Stimulated activated memory B cell treated with anti-CD40 and anti-IgM and Interleukin-4, amounts not matched to agents 10 μg/mL and 1 μg/mL and 100 μg/mL, for 72 hours (primary cell): Measurements from ENCODE around the gene BLOC1S1.

Experiments
- ATAC-seq: fragments of 150-1000 bp; cut with Tn5 transposase; 2 replicates; pipeline ENCODE4 v1.10.0; 2021
- H3K27ac Mint-ChIP-seq: one replicate; pipeline ENCODE4 v1.8.0; 2022; ENCODE audit warnings: mild to moderate bottlenecking, mixed read lengths
- H3K27me3 Mint-ChIP-seq: one replicate; pipeline ENCODE4 v1.8.0; 2022; ENCODE audit warnings: mixed read lengths
- H3K36me3 Mint-ChIP-seq: one replicate; pipeline ENCODE4 v1.8.0; 2022; ENCODE audit warnings: mixed read lengths
- H3K4me1 Mint-ChIP-seq: one replicate; pipeline ENCODE4 v1.8.0; 2022; ENCODE audit warnings: mixed read lengths
- H3K4me3 Mint-ChIP-seq: one replicate; pipeline ENCODE4 v1.8.0; 2022; ENCODE audit warnings: mild to moderate bottlenecking, moderate library complexity, mixed read lengths
- H3K9me3 Mint-ChIP-seq: one replicate; pipeline ENCODE4 v1.8.0; 2022; ENCODE audit warnings: mixed read lengths

Gene BLOC1S1

DNA sequence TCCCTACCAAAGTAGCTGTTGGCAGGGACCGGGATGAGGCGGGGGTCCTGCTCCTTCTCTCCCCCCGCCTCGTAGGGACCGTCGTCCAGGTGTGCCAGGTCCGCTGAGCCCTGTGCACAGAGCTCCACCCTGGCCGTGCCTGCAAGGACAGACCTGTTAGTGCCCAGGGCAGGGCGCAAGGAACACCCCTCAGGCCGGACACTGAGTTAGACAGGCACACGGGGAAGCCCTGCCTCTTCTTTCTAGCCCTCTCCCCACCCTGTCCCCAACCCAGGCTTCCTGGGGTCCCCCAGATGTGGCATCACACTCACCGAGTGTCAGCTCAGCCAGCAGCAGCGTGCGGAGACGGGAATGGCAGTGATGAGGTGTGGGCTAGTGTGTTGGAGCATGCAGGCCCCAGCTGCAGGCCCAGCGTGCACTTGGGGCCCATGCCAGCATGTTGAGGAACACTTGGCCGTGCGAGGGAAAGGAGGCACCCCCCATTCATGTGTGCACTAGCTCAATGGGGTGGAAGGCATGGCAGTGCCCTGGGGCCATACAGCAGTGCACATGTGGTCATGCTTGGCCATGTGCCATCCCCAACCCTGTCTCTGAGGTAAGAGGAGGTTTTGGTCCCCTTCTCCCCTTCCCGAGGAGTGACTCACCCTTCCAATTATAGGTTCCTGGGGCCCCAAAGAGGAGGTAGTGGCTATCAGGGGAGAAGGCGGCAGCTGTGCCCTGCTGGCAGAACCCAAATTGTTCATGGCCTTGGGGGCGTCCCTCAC is 15.4 kb upstream of the BLOC1S1 start:
- Mint-ChIP-seq H3K9me3 (no peaks in the 10 kb centered on the region), H3K27me3 (no peaks in the 10 kb centered on the region), H3K4me1 (no peaks in the 10 kb centered on the region), H3K36me3 (no peaks in the 10 kb centered on the region), H3K4me3 (no peak overlapping the region), H3K27ac (no peak overlapping the region)
- peak; percentile 55 for ATAC-seq

DNA sequence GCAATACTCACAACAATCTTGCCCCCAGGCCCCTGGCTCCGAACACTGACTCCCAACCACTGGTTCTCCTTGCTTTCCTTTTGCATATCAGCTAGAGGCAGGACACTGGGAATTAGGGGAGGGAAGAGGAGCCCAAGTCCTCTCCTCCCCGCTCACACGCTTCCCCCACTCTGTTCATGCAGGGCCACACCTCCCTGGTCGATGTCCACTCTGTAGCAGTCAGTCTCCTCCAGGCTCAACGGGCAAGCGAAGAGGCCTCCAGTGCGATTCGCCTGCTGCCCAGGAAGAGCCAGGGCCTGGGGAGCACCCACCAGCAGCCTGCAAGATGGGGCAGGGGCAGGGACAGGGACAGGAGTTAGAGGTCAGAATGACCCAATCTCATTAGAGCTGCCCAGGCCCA is 13.0 kb upstream of the BLOC1S1 start:
- peaks cover 9% of the 10 kb centered on the region for H3K27me3 Mint-ChIP-seq
- no peaks in the 10 kb centered on the region for H3K9me3 Mint-ChIP-seq
- no peak for ATAC-seq
- no peak overlapping the region for H3K27ac Mint-ChIP-seq
- H3K4me3 Mint-ChIP-seq, result no peak overlapping the region
- no peaks in the 10 kb centered on the region for H3K36me3 Mint-ChIP-seq
- H3K4me1 Mint-ChIP-seq, result peaks cover 10% of the 10 kb centered on the region

DNA sequence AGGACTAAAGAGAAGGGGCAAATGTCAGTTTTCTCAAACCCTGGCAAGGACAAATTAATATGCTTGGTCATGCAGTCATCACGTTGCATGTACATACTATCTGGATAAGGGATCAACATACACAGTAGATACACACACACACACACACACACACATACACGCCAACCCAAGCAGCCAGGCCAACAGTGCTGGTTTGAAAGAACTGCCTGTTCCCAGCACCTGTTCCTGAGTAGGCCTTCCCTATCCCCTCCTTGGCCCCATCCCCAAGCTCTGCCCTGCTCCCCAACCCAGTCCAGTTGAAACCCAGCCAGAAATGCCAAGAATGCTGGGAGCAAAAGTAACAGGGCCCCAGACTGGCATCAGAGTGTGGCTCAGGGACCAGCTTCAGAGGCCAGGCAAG is 12.6 kb upstream of the BLOC1S1 start:
- no peak overlapping the region for H3K27ac Mint-ChIP-seq
- no peaks in the 10 kb centered on the region for H3K36me3 Mint-ChIP-seq
- no peak for ATAC-seq
- peaks cover 13% of the 10 kb centered on the region for H3K27me3 Mint-ChIP-seq
- H3K9me3 Mint-ChIP-seq, result no peaks in the 10 kb centered on the region
- H3K4me1 Mint-ChIP-seq, result peaks cover 14% of the 10 kb centered on the region
- H3K4me3 Mint-ChIP-seq, result no peak overlapping the region

DNA sequence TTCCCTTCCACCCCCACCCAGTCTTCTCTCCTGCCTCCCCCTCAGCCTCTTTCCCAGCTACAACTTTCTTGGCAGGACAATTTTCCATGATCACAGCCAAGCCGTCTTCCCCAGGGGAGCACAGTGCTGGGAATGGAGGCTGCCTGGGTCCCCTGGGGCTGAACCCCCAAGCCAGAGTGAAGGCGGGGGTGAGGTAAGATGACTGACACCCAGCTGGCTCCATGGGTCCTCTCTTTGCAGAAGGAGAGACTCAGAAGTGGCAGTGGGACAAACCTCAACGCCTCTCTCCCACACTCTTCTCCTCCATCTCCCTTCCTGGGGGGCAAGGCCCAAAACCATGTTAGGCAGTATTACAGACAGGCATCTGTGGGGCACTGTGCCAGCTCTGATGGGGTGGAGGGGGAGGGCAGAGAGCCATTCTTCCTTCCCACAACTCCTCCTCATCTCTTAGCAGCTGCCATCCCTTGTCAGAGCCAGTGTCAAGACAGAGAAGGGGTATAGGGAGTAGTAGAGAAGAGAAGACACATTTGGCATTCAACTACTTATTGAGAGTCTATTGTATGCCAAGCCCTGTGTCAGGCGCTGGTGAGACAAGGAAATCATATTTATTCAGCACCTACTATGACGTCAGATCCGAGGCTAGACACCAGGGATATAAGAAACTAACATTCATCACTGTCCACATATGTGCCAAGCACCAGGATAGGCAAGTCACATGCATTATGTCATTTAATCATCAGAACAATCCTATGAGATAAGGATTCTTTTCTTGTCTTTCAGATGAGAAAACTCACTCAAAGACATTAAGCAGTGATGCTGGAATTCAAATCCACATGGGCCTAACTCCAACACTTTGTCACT is 11.7 kb upstream of the BLOC1S1 start:
- Mint-ChIP-seq H3K36me3 (no peaks in the 10 kb centered on the region), H3K27me3 (peaks cover 18% of the 10 kb centered on the region), H3K27ac (no peak overlapping the region), H3K9me3 (no peaks in the 10 kb centered on the region), H3K4me1 (peaks cover 22% of the 10 kb centered on the region), H3K4me3 (no peak overlapping the region)
- ATAC-seq, result no peak

DNA sequence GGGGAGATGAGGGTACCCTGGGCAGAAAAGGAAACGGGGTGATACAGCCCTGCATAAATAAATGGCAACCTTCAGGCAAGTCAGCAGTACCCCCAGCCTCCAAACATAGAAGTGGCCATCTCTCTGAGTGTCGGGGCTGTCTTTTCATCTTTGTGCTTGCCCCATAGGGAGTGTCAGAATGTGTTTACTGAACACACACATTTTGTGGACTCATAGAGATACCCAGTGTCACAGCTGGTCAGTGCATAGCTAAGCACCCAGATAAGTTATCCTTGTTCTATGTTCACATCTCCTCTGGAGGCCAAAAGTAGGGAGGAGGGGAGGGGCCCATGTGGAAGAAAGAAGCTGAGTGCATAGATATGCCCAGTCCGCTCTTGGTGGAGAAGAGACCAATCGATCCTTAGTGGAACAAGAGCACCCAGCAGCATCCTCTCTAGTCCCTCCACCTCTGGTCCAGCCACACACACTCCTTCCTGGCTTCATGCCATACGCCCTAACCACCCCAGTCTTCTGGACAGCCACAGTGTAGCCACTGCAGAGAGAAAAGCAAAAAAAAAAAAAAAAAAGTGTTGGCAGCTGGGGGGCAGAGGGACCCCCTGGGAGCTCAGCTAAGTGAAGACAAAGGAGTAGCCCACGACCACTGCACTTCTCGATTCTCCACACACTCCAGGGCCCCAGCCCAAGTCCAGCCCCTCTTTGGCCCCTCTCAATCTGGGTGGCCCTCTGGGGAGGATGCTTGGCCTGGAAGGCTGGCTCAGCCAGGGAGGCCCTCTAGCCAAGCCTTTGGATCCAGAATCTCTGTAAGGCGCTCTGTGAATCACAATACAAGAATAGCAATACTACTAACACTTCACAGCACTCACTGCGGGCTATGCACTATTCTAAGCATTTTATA is 10.8 kb upstream of the BLOC1S1 start:
- Mint-ChIP-seq H3K36me3 (no peaks in the 10 kb centered on the region), H3K27me3 (peaks cover 25% of the 10 kb centered on the region), H3K9me3 (no peaks in the 10 kb centered on the region), H3K4me1 (peaks cover 25% of the 10 kb centered on the region), H3K4me3 (no peak overlapping the region), H3K27ac (no peak overlapping the region)
- no peak for ATAC-seq

DNA sequence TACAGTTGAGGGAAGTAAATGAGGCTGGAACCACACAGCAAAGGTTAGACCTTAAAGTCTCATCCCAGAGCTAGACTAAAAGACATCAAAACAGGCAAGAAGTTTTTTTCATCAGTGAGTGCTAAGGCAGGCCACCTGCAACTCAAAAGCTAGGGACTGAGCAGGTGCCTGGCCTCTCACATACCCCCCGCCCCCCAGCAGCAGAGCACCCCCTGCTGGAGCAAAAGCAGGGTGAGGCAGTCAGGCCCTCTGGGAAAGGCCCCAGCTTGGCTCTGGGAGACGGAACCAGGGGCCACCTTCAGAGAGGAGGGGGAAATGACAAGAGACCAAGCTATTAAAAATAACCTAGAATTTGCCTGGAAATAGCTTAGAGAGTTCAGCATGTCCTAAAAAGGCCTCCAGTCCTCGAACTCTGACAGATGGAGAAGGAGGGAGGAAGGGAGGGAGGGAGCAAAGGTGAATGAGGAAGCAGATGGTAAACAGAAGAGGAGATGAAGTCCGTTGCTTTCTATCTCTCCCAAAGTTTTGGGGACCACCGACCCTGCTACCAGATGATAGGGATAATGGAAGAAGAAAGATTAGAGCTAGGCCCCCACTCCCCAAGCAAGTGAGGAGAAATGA is 10.0 kb upstream of the BLOC1S1 start:
- no peak for ATAC-seq
- Mint-ChIP-seq H3K27ac (no peak overlapping the region), H3K9me3 (no peaks in the 10 kb centered on the region), H3K4me1 (peaks cover 25% of the 10 kb centered on the region), H3K36me3 (no peaks in the 10 kb centered on the region), H3K27me3 (peaks cover 25% of the 10 kb centered on the region), H3K4me3 (no peak overlapping the region)

DNA sequence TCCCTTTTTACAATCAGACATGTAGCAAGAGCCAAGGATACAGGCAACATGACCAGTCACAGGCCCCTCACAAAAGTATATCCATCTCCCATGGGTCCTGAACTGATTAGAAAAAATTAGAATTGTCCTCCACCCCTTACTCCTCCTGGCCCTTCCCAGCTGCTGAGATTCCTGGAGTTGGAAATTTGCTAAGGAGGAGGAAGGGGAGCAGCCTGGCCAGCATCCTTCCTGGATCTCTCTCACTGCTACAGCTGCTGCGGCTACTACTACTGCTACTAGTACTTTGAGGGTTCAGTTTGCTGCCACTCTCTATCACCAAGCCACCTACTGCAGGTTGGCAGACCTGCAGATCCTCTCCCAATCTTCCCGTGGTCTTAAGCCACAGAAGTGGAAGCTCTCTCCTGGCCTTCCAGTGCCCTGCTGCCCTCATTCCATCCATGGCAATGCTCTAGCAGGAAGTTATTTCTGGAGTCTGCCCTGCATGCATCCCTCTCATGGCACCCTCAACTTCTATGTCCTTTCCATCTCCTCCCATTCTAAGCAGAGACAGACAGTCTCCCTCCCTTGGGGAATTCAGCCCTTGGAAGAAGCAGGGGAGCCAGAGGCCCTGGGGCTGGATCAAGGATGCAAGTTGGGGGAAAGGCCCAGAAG is 9.2 kb upstream of the BLOC1S1 start:
- Mint-ChIP-seq H3K27ac (no peak overlapping the region), H3K4me1 (peaks cover 25% of the 10 kb centered on the region), H3K4me3 (peak overlapping the region; percentile 32), H3K9me3 (no peaks in the 10 kb centered on the region), H3K36me3 (no peaks in the 10 kb centered on the region), H3K27me3 (peaks cover 25% of the 10 kb centered on the region)
- no peak for ATAC-seq

DNA sequence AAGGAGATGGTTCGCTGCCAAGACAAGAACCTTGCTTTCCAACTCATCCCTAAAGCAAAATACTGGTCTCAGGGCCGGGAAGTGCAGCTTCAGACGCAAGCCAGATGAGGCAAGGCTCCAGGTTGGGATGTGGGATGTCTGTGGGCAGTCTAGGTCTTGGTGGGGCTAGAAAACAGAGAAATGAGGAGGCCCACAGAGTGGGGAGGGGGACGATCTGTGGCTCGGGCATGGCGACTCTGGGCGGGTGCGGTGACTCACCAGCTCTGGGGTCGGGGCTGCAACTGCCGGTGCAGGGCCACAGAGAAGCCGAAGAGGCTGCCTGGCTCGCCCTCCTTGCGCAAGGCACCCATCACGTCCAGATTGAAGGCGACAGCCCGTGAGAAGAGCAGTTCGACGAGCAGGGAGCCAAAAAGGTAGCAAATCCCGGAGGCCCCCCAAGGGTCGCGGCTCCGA is 8.6 kb upstream of the BLOC1S1 start:
- no peaks in the 10 kb centered on the region for H3K9me3 Mint-ChIP-seq
- no peak for ATAC-seq

DNA sequence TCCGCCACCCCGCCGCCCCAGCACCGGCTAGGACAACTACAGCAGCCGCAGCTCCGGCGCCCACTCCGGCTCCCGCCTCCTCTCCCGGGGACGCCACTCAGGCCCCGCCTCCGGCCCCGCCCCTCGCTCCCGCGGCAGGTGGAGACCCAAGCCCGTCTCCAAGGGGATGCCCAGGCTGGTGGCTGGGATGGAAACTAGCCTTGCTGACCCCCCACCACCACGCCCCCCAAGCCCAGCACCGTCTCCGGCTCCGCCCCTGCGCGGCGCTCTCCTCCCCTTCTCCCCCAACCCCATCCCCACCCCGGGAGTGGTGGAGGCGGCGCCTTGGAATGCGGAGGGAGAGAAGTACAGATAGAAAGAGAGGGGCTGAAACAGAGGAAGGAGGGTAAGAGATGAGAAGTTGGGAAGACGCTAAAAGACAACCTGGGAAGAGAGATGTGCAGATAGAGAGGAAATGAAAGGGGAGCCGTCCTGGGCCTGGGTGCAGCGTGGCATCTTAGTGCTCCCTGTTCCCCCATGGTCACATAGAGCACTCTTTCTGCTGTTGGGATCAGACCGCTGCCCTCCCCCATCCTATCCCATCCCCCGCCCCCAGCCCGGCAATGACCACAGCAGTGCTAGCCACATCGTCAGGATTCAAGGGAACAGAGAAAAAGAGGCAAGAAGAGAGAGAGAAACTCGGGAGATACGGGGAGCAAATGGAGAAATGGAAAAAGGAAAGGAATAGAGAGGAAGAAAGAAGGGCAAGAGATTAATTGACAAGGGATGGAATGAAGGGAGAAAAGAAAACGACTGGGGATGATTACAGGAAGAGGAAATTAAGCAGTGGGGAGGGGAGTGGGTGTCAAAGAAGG is 7.8 kb upstream of the BLOC1S1 start, which contains the start of gene ITGA7:
TSS of gene ITGA7 (minus strand) at position 64 of the 854 bp plus-strand sequence. CDS start 222 bp downstream, outside the sequence.
- peak within 1 kb of the TSS; percentile 3 for H3K27ac Mint-ChIP-seq
- ATAC-seq, result peak; percentile 80

More for the DNA sequence above, 8.6 kb upstream of the BLOC1S1 start:
- Mint-ChIP-seq H3K36me3 (no peaks in the 10 kb centered on the region), H3K27ac (no peak overlapping the region), H3K4me3 (peak overlapping the region; percentile 32), H3K4me1 (peaks cover 25% of the 10 kb centered on the region), H3K27me3 (peaks cover 25% of the 10 kb centered on the region)

DNA sequence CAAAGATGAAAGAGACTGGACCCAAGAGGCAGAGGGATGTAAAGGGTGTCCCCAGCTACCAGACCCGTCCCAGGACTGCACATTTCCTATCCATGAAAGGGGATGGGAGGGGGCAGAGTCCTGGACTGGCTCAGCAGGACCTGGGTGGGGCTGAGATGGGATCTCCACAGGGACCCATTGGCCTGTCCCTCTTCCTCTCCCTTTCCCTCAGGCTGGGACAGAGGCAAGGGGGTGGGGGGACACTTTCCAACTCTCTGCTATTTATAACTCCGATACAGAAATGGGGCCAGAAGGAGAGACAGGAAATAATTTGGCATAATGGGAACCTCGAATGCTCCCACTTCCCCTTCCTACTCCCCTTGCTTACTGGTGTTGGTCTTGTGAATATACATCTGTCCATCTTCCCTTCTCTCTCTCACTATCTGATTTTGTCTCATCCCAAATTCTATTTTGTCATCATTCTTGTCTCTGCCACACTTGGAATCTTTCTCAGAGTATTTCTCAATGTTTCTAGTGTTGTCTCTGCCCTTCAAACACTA is 7.1 kb upstream of the BLOC1S1 start:
- Mint-ChIP-seq H3K9me3 (no peaks in the 10 kb centered on the region), H3K4me1 (peaks cover 25% of the 10 kb centered on the region), H3K27ac (peak overlapping the region; percentile 3), H3K4me3 (peak overlapping the region; percentile 78), H3K27me3 (peaks cover 25% of the 10 kb centered on the region), H3K36me3 (no peaks in the 10 kb centered on the region)
- no peak for ATAC-seq

More for the DNA sequence above, 7.8 kb upstream of the BLOC1S1 start, which contains the start of gene ITGA7:
- H3K4me1 Mint-ChIP-seq, result peaks cover 25% of the 10 kb centered on the region
- H3K27me3 Mint-ChIP-seq, result peaks cover 25% of the 10 kb centered on the region
- H3K36me3 Mint-ChIP-seq, result no peaks in the 10 kb centered on the region
- H3K4me3 Mint-ChIP-seq, result peak within 1 kb of the TSS; percentile 78
- no peaks in the 10 kb centered on the region for H3K9me3 Mint-ChIP-seq

DNA sequence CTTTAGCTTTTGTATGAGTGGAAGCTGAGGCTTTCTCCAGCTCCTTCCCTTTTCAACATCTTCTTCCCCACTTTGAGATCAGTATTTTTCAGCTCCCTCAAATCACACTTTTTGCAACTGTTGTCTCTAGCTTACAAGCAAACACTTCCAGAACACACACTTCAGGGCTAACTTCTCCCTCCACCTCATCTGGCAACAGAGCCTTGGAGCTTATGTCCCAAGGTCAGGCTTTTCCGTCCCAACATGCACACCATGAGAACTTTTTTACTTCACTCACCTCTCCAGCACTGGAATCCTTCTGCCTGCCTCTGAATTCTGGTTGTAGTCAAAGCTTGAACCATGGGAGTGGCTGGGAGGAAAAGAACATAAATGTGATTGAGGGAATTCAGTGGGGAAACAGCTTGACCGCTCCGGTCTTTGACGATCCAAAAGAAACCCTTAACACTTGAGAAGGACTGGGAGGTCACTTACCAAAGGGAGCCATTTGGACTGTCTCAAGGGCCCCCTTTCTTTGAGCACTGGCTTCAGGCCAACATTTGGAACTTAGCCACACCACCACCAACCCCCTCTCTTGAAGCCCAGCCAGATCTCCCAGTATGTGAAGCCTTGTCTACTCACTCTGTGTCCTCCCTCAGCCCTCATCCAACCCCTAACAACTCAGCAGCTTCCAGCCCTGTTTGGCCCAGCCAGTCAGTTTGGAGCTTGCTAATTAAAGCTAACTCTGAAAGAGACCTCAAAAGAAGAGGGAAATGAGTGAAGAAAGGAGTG is 3.9 kb upstream of the BLOC1S1 start:
- no peak for ATAC-seq
- Mint-ChIP-seq H3K27ac (no peak overlapping the region), H3K4me1 (peaks cover 38% of the 10 kb centered on the region), H3K4me3 (no peak overlapping the region), H3K36me3 (no peaks in the 10 kb centered on the region), H3K27me3 (peaks cover 20% of the 10 kb centered on the region), H3K9me3 (no peaks in the 10 kb centered on the region)

DNA sequence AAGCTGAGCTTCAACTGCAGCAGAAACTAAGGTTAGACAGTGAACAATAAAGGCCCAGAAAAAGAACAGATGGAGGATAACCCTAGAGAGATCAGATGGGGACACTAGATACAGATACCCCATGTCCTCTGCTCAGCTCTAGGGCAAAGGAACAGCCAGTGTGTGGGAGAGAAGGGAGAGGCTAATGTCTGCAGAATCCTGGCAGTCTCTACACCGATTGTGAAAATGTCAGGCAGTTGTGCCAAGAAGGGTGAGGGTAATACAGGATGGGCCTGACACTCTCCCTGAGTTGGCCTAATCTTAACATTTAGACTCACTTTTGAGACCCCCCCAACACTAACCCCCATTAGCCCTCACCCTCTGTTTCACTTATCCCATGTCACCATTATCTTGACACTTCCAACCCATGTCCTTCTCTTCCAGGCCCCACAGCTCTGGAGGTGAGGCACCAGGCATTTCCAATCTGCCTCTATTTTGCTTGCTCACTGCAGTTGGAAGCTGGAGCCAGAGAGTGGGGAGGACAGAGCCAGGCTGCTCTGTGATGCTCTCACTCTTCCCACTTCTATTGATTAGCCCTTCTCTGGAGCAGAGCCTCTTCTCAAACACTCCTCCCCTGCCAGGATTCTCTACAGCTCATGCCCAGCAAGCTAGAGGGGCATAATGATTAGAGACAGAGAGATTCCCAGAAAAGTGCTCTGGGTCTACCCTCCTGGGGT is 3.0 kb upstream of the BLOC1S1 start:
- no peak overlapping the region for H3K4me3 Mint-ChIP-seq

More for the DNA sequence above, 3.0 kb upstream of the BLOC1S1 start:
- Mint-ChIP-seq H3K9me3 (no peaks in the 10 kb centered on the region), H3K27ac (no peak overlapping the region), H3K27me3 (peaks cover 16% of the 10 kb centered on the region), H3K4me1 (peaks cover 41% of the 10 kb centered on the region), H3K36me3 (no peaks in the 10 kb centered on the region)
- ATAC-seq, result no peak
